DMS 273 (cell line): ENCODE results near the gene ABLIM2.

Experiments
- DNase-seq: peaks from one replicate; lab custom pipeline; 2025; ENCODE audit not compliant: unreplicated experiment; lab: John Stamatoyannopoulos, UW

The ABLIM2 gene

DNA sequence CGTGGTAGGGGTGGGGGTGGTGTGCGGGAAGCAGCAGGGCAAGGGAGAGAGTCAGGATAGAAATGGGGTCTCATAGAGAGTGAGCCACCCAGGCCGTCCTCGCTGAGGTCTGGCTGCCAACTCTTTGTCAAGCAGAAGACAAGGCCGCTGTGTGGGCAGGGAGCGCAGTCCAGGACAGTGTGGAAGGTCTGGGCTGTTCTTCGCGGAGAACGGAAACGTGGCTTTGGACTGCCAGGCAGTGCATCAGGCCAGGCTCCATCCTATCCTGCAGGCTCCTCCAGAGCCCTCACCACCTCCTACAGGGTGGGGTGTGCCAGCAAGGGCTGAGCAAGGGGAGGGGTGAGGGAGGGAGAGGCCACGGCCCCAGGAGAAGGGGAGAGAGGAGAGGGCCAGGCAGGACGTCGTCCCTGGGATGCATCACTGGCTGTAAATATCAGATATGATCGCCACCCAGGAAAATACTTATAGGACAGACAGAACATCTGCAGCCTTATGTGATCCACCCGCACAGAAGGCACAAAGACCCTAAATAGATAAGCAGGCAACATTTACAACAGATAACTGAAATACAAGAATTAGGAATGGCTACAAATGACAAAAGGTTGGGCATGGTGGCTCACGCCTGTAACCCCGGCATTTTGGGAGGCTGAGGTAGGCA, 85.3 kb downstream of the ABLIM2 start:
- no peak for DNase-seq

DNA sequence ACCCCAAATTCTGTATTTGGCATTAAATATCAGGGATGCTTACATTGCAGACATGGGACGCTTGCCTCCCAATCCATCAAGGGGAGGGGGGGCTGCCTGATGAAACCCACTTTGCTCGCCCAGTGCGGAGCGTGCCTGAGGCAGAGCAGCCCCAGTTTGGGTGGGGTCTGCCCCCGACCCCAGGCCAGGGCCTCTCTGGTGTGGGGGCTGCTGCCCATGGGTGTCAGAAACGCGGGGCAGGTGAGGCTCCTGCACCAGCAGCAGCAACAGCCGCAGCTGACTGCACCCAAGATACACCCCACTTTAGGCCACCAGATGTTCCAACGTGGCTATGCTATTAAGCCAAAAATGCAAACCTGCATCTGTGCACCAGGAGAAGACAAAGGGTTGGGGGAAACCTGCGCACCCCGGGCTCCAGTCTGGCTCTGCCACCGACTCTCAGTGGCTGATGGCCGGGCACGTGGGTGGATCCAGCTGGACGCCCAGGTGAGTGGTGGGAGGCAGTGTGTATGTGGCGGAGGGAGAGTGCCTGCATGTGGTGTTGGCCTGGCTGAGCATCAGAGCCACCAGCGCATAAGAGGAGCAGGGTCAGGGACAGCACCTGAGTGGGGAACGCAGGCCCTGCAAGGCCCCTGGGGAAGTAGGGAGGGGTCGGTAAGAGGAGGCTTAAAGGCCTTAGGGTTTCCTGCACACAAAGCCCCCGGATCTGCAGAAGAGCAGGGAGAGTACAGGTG, 86.2 kb downstream of the ABLIM2 start:
- no peak for DNase-seq

DNA sequence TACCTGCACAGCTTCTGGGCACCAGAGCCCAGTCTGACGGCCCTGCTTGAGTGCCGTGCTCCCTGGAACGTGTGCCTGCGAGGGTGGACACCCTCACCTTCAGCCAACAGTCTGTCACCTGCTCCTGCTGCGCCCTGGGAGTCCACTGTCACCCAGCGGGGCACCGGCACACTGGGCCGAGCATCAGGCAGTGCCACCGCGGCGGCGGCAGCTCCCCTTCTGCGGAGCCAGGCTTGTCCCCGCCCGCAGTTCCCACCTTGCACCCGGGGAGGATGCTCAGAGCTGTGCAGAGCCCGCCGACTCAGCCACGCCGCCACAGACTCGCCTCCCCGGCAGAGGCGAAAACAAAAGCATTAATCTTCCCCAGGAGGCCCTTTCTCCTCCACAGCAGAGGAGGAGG, 86.8 kb downstream of the ABLIM2 start:
- no peak for DNase-seq

DNA sequence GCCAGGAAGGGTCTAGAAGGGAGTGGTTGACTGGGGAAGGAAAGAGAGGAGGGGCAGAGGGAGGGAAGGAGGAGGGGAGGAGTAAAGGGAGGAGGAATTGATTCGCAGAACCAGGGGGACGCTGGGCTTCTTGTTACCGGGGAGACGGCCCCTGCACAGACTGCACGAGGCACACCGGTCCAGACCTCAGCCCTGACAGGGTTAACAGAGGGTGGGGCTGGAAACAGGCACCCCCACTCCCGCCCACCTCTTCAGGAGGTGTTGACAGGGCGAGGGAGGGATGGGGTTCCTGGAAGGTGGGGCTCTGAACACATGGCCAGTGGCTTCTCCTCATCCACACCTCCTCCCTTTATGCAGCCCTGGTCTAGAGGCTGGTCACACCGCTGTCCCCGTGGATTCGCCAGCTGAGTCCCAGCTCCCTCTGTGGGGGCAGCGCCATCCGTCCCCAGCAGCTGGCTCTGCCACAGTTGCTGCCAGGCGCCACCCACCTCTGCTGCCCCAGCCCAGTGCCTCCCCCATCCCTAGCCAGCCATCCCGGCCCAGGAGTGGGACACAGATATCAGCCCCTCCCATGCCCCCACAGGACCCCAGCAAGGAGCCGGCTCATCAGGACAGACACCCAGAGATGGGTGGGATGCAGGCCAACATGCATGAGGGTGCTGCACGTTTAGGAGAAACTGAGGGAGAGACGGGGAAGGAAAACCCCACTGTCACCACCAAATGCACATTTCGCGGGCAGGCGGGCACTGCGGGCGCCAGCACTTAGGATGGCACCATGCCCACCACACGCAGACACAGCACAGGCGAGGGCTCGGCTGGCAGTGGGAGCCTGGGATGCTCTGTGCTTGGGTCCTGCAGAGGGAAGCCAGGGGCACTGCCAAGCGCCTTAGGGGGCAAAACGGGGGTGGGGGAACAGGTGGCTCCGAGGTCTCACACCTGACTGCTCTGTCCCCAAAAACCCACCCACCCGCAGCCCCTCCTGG, 87.6 kb downstream of the ABLIM2 start:
- peak; percentile 30 for DNase-seq

DNA sequence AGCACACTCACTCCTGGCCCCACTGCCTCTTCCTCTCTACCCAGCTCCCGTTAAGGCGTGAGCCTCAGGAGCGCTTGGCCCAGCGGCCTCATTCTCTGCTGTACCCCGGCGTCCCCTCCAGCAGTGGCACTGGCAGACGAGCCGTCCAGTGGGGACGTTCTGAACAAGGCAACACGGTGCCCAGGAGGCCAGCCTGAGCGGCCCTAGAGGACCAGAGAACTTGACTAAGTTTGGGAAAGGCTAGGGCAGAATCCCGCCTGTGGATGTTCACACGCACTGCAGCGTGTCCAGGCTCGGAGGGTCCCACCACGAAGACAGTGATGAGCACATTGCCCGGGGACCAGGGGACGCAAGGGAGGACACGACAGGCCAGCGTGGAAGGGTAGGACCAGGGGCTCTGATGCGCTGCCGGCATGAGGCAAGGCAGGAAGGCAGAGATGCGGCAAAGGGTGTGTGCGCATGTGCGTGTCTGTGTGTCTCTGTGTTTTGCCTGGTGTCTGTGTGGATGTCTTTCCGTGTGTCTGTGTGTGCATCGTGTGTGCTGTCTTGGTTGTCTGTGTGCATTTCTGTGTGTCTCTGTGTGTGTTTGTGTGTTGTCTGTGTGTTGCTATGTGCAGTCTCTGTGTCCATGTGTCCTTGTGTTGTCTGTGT, 89.4 kb downstream of the ABLIM2 start:
- no peak for DNase-seq

DNA sequence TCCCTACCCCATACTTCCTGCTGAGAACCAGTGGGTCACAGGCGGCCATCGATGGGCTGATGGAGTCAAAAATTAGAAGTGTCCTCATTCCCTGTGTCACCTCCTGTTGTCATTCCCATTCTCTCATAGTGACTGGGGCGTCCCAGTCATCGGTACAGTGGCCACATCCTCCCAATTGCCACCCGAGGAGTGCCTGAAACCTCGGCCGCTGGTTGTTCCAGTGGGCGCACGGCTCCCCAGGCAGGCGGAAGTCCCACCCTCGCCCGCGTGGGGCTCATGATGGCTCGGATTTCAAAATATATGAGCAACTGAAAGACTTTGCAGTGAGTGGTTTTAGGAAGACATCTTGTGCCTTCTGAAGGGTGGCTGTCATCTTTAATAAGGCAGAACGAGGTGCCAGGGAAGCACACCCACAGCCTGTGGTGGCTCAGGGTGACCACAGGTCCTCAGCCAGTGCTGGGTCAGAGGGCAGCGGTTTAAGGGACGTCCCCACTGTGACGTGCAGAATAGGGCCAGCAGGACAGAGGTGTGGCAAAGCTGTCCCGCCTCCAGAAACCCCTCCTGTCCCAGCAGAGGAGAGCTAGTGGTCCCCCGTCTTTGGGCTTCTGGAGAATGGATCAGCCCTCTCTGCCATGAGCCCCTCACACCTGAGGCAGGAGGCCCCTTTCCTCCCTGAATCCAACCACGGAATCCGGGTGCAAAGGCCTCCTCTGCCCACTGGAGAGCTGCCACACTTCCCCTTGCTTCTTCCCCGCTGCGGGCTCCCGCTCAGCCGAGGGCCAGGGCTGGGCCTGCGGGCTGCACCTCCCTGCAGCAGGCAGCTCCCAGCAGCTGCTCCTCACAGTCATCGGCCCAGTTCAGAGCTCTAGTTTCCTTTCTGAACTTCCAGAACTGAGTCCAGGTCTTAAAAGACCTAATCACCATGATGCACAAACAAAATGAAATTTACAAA, 90.4 kb downstream of the ABLIM2 start:
- DNase-seq: no peak

DNA sequence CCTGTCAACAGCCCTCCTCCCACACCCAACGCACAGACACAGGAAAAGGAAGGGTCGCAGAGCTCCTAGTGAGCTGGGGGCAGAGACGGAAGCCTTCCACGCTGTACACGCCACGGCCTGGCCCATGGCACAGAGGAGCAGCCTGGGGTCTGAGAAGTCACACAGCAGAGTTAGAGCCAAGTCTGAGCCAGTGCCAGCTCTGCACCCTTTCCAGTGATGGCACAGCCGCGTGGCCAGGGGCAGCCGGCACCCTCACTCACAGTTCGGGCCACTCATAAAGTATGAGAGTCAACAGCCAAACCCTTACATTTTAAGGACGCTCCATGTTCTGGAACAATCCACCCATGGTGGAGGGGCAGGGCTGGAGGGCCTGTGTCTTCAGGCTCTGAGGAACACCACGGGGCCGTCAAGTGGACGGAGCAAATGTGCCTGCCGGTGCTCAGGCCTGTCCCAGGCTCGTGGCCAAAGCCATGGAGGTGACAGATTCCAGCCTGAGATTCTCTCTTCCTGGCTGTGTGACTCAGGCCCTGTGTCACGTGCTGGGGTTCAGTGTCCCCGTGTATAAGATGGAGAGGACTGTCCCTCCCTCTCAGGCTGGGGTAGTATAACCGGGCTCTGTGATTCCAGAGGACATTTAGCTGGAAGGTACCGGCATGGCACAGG, 91.2 kb downstream of the ABLIM2 start:
- DNase-seq: no peak

DNA sequence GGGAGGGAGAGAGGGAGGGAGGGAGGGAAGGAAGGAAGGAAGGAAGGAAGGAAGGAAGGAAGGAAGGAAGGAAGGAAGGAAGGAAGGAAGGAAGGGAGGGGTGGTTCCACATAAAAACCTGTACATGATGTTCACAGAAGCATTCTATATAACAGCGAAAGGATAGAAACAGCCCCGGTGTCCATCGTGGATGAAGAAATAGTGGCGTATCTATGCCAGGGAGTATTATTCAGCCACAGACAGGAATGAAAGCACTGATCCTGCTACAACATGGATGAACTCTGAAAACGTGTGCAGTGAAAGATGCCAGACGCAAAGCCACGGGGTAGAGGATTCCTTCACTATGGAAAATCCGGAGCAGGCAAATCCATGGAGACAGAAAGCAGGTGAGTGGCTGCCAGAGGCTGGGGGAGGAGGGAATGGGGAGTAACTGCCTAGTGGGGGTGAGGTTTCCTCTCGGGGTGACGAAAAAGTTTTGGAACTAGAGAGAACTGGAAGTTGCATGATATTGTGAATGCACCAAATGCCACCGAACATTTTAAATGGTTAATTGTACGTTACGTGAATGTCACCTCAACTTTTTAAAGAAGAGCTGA, 92.2 kb downstream of the ABLIM2 start:
- DNase-seq: no peak

DNA sequence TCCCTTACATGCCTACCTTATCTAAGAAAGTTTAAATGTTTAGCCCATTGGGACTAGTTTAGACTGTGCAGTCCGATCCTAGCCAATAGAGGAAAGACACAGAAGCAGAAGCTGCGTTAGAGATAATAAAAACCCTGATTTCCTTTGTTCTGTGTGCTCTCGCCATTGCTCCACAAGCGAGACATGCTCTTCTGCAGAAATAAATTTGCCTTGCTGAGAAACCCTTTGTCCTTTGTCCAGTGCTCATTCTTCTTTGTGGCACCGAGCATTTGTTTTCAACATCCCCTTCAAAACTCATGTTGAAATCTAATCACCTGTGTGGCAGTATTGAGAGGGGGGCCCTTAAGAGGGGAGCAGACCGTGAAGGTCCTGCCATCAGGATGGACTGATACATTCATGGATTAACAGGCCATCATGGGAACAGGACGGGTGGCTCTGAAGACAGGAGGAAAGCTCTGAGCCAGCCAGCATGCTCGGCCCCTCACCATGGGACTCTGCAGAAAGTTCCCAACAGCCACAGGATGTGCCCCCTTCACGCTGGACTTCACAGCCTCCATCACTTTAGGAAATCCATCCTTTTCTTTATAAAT, 94.5 kb downstream of the ABLIM2 start:
- no peak for DNase-seq

DNA sequence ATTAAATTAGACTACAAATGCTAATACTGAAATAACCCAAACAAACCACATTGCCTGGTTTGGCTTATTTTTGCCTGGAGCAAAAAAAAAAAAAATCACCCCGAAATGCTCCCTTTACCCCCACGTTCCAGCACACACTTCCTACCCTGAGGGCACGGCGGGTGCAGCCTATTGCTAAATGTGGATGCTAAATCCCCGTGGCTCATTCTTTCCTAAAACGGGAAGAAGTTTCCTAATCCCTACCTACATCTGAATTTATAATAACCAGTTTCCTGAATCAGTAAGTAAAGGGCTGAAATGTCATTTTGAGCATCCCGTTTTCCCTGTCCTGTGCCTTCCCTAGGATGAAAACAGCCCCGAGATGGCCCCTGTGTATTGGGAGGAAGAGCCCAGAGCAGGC, 97.0 kb downstream of the ABLIM2 start:
- no peak for DNase-seq

DNA sequence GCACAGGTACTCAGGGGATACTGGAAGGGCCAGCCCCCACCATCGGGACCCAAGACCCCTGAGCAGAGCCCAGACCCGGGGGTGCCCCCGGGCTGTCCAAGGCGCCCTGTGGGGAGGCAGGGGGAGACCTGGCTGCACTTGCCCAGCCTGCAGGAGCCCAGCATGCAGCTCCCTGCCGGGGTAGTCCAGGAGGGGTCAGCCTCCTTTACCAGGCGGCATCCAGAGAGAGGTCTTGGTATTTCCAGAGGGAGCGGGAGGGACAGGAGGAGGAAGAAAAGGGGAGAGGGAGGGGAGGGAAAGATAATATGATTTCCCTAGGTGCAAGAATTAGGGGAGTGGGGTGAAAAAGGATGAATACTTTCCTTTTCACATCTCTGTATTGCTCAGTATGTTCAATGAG, 97.5 kb downstream of the ABLIM2 start:
- DNase-seq: no peak

DNA sequence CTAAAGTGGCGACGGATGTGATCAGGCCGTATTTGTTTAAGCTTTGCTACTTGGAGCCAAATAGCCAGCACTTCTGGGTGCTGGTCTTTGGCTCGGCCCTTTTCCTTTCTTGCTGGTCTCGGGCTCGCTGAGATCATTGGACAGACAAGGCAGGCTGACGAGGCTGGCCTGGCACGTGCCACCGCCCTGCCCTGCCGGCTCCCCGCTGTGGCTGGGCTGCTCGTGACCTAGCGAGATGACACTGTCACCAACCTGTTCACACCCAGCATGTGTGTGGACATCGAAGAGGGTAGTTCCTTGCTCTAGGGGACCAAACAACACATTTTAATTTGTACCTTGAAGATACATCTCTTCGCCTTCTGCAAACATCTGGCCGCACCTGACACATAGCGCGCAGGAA, 98.0 kb downstream of the ABLIM2 start:
- DNase-seq: no peak

DNA sequence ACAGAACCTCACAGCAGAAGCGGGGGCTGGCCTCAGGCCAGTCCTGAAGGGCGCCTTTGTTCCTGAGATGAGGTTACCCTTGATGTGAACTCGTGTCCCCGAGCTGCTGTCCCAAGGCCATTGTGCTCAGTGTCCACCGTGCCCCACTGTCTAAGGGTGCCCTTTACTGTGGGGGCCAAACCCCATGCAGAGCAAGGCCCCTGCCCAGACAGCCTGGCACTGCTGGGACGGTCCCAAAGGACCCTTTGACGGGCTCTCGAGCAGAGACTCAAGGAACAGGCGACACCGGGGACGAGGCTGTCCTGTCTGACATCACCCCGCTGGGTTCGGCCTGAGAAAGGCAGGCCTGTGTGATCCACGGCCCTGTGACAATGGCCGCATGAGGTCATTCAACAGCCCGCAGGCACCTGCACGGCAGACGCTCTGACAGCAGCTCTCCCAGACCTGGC, 100.6 kb downstream of the ABLIM2 start:
- no peak for DNase-seq

DNA sequence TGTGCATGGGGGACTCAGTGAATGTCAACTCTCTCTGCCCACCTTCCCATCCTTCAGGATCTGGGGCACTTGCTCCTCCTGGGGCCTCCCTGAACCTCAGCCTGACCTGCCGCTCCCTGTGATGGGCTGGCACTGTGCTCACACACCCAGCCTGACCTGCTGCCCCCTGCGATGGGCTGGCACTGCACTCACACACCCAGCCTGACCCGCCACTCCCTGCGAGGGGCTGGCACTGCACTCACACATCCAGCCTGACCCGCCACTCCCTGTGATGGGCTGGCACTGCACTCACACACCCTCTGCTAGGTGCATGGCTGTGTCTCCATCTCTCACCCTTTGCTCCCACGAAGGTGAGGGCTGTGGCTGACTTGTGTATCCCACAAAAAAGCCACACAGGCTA, 103.4 kb downstream of the ABLIM2 start:
- no peak for DNase-seq

DNA sequence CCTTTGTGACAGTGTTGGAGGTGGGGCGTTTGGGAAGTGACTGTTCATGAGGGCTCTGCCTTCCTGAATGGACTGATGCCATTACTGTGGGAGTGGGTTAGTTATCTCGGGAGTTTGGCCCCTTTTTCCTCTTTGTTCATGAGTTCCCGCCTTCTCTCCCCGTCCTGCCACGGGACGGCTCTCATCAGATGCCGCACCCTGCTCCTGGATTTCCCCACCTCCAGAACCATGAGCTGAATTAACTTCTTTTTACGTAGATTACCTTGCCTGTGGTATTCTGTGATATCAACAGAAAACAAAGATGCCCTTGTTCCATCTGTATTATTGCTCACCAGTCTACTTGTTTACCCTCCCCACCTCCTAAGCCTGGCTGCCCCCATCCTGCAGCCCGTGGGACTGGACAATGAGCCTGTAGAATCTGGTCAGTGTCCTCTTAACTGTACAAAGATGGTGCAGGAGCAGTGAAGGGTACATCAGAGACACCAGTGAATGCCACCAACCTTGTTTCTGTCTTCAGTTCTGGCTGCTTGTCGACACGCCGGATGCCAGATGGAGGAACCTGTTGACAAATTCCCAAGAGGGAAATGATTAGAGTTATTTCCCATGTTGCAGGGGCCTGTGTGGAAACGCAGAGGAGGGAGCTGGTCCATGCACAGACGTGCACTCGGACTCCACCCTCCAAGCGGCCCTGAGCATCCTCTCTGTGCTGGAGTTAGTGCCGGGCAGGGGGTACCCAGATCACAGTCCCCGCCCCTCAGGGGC, 104.7 kb downstream of the ABLIM2 start:
- peak; percentile 65 for DNase-seq

DNA sequence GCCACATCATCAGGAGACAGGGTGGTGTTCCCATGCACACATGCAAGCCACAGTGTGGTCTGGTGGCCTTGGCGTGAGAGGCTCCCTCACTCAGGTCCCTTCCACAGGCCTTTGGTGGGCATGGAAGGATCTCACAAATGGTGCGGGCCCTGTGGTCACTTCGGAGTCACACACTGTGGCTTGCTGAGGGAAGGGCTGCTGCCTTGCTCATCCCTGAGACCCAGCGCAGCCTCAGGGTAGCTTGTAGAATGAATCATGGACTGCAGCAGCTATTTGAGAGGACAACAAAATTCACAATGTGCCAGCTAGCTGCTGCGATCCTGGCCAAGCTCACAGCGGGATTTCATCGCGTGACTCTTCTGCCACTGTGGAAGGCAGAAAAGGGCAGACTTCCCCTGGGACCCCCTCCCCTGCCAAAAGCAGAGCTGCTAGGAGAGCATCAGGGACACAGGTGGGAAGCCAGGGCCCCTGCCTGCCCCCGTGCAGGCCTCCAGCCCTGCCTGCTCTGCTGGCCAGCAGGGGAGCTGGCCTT, 106.4 kb downstream of the ABLIM2 start:
- no peak for DNase-seq

DNA sequence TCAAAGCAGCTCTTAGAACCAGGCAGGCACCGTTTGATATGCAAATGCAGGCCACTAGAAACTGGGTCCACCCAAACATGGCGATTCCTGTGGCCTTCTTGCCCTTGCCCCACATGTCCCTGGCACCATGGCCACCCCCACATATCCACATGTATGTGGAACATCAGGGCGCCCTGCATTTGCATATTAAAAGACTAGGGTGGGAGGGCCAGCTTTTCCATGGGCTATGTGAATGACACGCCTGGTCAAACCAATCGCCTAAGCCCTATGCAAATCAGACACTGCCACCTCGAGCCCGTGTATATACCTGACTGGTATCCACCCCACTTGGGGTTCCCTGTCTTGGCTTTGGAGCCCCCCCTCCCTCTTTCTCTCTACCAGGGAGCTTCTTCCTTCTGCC, 107.0 kb downstream of the ABLIM2 start:
- DNase-seq: no peak
